ENCODE data around the gene PCDHA6. TPM values are rescaled to one million over a fixed set of nuclear protein-coding genes. Genes with fewer than 3 reads are reported as not detected.
"Not testable (repeated sequence)": the region's sequence is repeated elsewhere in the genome, so short reads cannot be mapped to it uniquely, and the experiment has no call there.

Gene PCDHA6
- total RNA-seq, 2 donors from 2014 or later = not detected

DNA sequence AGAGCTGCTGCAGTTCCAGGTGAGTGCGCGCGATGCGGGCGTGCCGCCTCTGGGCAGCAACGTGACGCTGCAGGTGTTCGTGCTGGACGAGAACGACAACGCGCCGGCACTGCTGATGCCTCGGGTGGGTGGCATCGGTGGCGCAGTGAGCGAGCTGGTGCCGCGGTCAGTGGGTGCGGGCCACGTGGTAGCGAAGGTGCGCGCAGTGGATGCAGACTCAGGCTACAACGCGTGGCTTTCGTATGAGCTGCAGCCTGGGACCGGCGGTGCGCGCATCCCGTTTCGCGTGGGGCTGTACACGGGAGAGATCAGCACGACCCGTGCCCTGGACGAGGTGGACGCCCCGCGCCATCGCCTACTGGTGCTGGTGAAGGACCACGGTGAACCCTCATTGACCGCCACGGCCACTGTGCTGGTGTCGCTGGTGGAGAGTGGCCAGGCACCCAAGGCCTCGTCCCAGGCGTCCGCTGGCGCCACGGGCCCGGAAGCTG is 24.9 kb upstream of the PCDHA6 start:
- DNase-seq (ENCODE audit: low spot score in 2 of 2) = no peak
- H3K9me3 Mint-ChIP-seq = peaks cover 9 to 31% of the 10 kb centered on the region in 2 donors
- peaks cover 19 to 48% of the 10 kb centered on the region in 2 donors for H3K36me3 Mint-ChIP-seq
- no peak for ATAC-seq
- no peak overlapping the region for H3K27ac Mint-ChIP-seq

DNA sequence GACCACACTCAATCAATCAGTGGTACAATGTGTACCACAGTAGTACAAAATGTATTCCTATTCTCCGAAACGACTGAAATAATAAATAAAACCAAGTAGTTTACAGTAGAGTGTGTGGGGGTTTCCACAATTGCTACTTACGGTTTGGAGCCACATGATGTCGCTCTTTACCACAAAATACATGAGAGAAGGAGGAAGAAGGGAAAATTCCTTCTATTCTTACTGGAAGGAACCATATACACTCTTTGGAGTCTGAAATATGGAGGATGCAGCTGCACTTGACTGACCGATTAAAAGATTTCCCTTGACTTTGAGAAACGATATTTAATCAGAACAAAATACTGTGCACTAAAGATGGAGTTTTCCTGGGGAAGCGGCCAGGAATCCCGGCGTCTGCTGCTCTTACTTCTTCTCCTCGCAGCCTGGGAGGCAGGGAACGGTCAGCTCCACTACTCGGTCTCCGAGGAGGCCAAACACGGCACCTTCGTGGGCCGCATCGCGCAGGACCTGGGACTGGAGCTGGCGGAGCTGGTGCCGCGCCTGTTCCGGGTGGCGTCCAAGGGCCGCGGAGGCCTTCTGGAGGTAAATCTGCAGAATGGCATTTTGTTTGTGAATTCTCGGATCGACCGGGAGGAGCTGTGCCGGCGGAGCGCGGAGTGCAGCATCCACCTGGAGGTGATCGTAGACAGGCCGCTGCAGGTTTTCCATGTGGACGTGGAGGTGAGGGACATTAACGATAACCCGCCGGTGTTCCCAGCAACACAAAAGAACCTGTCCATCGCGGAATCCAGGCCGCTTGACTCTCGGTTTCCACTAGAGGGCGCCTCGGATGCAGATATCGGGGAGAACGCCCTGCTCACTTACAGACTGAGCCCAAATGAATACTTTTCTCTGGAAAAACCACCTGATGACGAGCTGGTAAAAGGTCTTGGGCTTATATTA is 20.7 kb upstream of the PCDHA6 start, which contains the start of gene PCDHA4:
Gene PCDHA4, plus strand, starts transcription at position 235 of the 942 bp plus-strand sequence.
- DNase-seq (ENCODE audit: low spot score in 2 of 2) (peak in 1 of 2 donors; percentile 37), ATAC-seq (no peak)
- H3K9me3 Mint-ChIP-seq = peaks cover 4 to 40% of the 10 kb centered on the region in 2 donors
- peaks cover 14 to 56% of the 10 kb centered on the region in 2 donors for H3K36me3 Mint-ChIP-seq
- peak within 1 kb of the TSS in 1 of 2 donors; percentile 10 for H3K27ac Mint-ChIP-seq

DNA sequence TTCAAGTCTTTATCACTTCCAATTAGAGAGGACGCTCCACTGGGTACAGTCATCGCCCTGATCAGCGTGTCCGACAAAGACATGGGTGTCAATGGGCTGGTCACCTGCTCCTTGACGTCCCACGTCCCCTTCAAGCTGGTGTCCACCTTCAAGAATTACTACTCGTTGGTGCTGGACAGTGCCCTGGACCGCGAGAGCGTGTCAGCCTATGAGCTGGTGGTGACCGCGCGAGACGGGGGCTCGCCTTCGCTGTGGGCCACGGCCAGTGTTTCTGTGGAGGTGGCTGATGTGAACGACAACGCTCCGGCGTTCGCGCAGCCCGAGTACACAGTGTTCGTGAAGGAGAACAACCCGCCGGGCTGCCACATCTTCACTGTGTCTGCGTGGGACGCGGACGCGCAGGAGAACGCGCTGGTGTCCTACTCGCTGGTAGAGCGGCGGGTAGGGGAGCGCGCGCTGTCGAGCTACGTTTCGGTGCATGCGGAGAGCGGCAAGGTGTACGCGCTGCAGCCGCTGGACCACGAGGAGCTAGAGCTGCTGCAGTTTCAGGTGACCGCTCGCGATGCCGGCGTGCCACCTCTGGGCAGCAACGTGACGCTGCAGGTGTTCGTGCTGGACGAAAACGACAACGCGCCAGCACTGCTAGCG is 19.4 kb upstream of the PCDHA6 start:
- ATAC-seq; DNase-seq (ENCODE audit: low spot score in 2 of 2); H3K27ac Mint-ChIP-seq: not testable (repeated sequence)
- Mint-ChIP-seq H3K36me3 (peaks cover 13 to 61% of the 10 kb centered on the region in 2 donors), H3K9me3 (peaks cover 16 to 47% of the 10 kb centered on the region in 2 donors)

DNA sequence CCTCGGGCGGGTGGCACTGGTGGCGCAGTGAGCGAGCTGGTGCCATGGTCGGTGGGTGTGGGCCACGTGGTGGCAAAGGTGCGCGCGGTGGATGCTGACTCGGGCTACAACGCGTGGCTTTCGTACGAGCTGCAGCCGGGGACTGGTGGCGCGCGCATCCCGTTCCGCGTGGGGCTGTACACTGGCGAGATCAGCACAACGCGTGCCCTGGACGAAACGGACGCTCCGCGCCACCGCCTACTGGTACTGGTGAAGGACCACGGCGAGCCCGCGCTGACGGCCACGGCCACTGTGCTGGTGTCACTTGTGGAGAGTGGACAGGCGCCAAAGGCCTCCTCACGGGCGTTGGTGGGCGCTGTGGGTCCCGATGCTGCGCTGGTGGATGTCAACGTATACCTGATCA is 18.9 kb upstream of the PCDHA6 start:
- peaks cover 17 to 42% of the 10 kb centered on the region in 2 donors for H3K9me3 Mint-ChIP-seq
- DNase-seq (ENCODE audit: low spot score in 2 of 2) (no peak), ATAC-seq (no peak)
- no peak overlapping the region for H3K27ac Mint-ChIP-seq
- peaks cover 13 to 58% of the 10 kb centered on the region in 2 donors for H3K36me3 Mint-ChIP-seq

DNA sequence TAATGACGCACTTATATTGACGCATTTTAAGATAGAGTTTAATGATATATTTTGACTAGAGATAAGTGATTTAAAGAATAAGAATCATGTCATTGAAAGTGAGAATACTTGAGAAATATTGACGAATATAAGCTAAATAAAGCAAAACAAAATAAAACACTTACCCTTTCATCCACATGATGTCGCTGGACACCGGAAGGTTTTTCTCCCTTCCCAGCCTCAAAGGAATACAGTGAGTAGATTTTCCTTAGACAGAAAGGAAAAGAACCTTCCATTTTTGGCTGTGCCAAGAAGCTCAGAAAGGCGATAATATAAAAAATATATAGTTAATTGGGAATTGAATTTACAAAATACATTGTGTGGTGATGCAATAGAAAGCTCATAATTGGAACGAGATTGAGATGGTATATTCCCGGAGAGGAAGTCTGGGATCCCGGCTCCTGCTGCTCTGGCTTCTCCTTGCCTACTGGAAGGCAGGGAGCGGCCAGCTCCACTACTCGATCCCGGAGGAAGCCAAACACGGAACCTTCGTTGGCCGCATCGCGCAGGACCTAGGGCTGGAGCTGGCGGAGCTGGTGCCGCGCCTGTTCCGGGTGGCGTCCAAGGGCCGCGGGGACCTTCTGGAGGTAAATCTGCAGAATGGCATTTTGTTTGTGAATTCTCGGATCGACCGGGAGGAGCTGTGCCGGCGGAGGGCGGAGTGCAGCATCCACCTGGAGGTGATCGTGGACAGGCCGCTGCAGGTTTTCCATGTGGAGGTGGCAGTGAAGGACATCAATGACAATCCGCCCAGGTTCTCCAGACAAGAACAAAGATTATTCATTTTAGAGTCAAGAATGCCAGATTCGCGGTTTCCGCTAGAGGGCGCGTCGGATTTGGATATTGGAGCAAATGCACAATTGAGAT is 6.1 kb upstream of the PCDHA6 start, which contains the start of gene PCDHA5:
Gene PCDHA5, plus strand, starts transcription at position 239 of the 906 bp plus-strand sequence.
- DNase-seq (ENCODE audit: low spot score in 2 of 2) (peak in 1 of 2 donors; percentile 36), ATAC-seq (no peak)
- Mint-ChIP-seq H3K36me3 (peaks cover 11 to 29% of the 10 kb centered on the region in 2 donors), H3K27ac (no peak within 1 kb of the TSS), H3K9me3 (peaks cover 5 to 7% of the 10 kb centered on the region in 2 donors)

DNA sequence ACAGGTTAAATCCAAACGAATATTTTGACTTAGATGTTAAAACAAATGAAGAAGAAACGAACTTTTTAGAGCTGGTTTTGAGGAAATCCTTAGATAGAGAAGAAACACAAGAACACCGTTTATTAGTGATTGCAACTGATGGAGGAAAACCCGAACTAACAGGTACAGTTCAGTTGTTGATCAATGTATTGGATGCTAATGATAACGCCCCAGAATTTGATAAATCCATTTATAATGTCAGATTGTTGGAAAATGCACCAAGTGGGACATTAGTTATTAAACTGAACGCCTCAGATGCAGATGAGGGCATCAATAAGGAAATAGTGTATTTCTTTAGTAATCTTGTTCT is 5.5 kb upstream of the PCDHA6 start:
- DNase-seq (ENCODE audit: low spot score in 2 of 2) (no peak), ATAC-seq (no peak)
- peaks cover 5% of the 10 kb centered on the region in 2 donors for H3K9me3 Mint-ChIP-seq
- H3K27ac Mint-ChIP-seq = no peak overlapping the region
- H3K36me3 Mint-ChIP-seq = peaks cover 11 to 32% of the 10 kb centered on the region in 2 donors

DNA sequence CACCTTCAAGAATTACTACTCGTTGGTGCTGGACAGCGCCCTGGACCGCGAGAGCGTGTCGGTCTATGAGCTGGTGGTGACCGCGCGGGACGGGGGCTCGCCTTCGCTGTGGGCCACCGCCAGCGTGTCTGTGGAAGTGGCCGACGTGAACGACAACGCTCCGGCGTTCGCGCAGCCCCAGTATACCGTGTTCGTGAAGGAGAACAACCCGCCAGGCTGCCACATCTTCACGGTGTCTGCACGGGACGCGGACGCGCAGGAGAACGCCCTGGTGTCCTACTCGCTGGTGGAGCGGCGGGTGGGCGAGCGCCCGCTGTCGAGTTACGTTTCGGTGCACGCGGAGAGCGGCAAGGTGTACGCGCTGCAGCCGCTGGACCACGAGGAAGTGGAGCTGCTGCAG is 4.8 kb upstream of the PCDHA6 start:
- peaks cover 16 to 33% of the 10 kb centered on the region in 2 donors for H3K36me3 Mint-ChIP-seq
- not testable (repeated sequence) for DNase-seq (ENCODE audit: low spot score in 2 of 2); H3K27ac Mint-ChIP-seq; ATAC-seq; H3K9me3 Mint-ChIP-seq

DNA sequence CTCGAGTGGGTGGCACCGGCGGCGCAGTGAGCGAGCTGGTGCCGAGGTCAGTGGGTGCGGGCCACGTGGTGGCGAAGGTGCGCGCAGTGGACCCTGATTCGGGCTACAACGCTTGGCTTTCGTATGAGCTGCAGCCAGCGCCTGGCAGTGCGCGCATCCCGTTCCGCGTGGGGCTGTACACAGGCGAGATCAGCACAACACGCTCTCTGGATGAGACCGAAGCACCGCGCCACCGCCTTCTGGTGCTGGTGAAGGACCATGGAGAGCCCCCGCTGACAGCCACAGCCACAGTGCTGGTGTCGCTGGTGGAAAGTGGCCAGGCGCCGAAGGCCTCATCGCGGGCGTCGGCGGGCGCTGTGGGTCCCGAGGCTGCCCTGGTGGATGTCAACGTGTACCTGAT is 4.3 kb upstream of the PCDHA6 start:
- no peak for DNase-seq (ENCODE audit: low spot score in 2 of 2)
- peaks cover 8 to 10% of the 10 kb centered on the region in 2 donors for H3K9me3 Mint-ChIP-seq
- no peak overlapping the region for H3K27ac Mint-ChIP-seq
- no peak for ATAC-seq
- peaks cover 21 to 38% of the 10 kb centered on the region in 2 donors for H3K36me3 Mint-ChIP-seq

DNA sequence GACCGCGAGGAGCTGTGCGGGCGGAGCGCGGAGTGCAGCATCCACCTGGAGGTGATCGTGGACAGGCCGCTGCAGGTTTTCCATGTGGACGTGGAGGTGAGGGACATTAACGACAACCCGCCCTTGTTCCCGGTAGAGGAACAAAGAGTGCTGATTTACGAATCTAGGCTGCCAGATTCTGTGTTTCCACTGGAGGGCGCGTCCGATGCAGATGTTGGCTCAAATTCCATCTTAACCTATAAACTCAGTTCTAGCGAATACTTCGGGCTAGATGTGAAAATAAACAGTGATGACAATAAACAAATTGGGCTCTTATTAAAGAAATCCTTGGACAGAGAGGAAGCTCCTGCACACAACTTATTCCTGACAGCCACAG is 590 bp downstream of the PCDHA6 start:
- no peak for DNase-seq (ENCODE audit: low spot score in 2 of 2)
- no peak overlapping the region for H3K27ac Mint-ChIP-seq
- peaks cover 15 to 16% of the 10 kb centered on the region in 2 donors for H3K9me3 Mint-ChIP-seq
- H3K36me3 Mint-ChIP-seq = peaks cover 25 to 47% of the 10 kb centered on the region in 2 donors
- ATAC-seq = no peak

DNA sequence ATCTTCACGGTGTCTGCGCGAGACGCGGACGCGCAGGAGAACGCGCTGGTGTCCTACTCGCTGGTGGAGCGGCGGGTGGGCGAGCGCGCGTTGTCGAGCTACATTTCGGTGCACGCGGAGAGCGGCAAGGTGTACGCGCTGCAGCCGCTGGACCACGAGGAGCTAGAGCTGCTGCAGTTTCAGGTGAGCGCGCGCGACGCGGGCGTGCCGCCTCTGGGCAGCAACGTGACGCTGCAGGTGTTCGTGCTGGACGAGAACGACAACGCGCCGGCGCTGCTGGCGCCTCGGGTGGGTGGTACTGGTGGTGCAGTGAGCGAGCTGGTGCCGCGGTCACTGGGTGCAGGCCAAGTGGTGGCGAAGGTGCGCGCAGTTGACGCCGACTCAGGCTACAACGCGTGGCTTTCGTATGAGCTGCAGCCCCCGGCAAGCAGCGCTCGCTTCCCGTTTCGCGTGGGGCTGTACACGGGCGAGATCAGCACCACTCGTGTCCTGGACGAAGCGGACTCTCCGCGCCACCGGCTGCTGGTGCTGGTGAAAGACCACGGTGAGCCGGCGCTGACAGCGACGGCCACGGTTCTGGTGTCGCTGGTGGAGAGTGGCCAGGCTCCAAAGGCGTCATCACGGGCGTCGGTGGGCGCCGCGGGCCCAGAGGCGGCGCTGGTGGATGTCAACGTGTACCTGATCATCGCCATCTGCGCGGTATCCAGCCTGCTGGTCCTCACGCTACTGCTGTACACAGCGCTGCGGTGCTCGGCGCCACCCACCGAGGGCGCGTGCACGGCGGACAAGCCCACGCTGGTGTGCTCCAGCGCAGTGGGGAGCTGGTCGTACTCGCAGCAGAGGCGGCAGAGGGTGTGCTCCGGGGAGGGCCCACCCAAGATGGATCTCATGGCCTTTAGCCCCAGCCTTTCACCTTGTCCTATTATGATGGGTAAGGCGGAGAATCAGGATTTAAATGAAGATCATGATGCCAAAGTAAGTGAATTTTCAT is 2.0 kb downstream of the PCDHA6 start:
- peaks cover 19 to 21% of the 10 kb centered on the region in 2 donors for H3K9me3 Mint-ChIP-seq
- peaks cover 30 to 50% of the 10 kb centered on the region in 2 donors for H3K36me3 Mint-ChIP-seq
- H3K27ac Mint-ChIP-seq; ATAC-seq; DNase-seq (ENCODE audit: low spot score in 2 of 2): not testable (repeated sequence)

DNA sequence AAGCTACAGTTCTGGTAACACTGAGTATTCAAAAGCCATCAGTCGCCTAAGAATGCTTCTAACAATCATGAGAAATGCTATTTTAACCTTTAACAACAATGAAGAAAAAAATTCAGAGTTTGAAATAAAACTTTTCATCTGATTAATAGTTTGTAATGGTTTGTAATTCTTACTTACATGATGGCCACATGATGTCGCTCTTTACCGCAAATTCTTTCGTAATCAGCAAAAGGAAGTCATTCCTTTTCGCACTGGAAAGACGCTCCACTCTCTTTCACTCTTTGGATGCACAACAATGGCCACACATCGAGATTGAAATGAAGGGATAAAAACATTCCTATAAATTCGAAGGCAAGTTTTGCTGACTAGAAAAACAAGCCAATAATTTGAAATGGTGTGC is 6.2 kb downstream of the PCDHA6 start, which contains the start of gene PCDHA7:
Gene PCDHA7, plus strand, starts transcription at position 277 of the 400 bp plus-strand sequence. Its CDS starts 115 bp downstream, at position 392.
- H3K9me3 Mint-ChIP-seq = peaks cover 10 to 29% of the 10 kb centered on the region in 2 donors
- DNase-seq (ENCODE audit: low spot score in 2 of 2) = no peak
- H3K27ac Mint-ChIP-seq = no peak within 1 kb of the TSS
- no peak for ATAC-seq
- peaks cover 21 to 42% of the 10 kb centered on the region in 2 donors for H3K36me3 Mint-ChIP-seq

DNA sequence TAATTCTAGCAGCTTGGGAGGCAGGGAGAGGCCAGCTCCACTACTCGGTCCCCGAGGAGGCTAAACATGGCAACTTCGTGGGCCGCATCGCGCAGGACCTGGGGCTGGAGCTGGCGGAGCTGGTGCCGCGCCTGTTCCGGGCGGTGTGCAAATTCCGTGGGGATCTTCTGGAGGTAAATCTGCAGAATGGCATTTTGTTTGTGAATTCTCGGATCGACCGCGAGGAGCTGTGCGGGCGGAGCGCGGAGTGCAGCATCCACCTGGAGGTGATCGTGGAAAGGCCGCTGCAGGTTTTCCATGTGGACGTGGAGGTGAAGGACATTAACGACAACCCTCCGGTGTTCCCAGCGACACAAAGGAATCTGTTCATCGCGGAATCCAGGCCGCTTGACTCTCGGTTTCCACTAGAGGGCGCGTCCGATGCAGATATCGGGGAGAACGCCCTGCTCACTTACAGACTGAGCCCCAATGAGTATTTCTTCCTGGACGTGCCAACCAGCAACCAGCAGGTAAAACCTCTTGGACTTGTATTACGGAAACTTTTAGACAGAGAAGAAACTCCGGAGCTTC is 6.8 kb downstream of the PCDHA6 start:
- Mint-ChIP-seq H3K36me3 (peaks cover 15 to 38% of the 10 kb centered on the region in 2 donors), H3K9me3 (peaks cover 11 to 24% of the 10 kb centered on the region in 2 donors)
- not testable (repeated sequence) for H3K27ac Mint-ChIP-seq; DNase-seq (ENCODE audit: low spot score in 2 of 2); ATAC-seq

DNA sequence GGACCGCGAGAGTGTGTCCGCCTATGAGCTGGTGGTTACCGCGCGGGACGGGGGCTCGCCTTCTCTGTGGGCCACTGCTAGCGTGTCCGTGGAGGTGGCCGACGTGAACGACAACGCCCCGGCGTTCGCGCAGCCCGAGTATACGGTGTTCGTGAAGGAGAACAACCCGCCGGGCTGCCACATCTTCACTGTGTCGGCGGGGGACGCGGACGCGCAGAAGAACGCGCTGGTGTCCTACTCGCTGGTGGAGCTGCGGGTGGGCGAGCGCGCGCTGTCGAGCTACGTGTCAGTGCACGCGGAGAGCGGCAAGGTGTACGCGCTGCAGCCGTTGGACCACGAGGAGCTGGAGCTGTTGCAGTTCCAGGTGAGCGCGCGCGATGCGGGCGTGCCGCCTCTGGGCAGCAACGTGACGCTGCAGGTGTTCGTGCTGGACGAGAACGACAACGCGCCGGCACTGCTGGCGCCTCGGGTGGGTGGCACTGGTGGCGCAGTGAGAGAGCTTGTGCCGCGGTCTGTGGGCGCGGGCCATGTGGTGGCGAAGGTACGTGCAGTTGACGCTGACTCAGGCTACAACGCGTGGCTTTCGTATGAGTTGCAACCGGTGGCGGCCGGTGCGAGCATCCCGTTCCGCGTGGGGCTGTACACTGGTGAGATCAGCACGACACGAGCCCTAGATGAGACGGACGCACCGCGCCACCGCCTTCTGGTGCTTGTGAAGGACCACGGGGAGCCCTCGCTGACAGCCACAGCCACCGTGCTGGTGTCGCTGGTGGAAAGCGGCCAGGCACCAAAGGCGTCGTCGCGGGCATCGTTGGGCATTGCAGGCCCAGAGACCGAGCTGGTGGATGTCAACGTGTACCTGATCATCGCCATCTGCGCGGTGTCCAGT is 8.1 kb downstream of the PCDHA6 start:
- ATAC-seq = no peak
- H3K9me3 Mint-ChIP-seq = peaks cover 19 to 30% of the 10 kb centered on the region in 2 donors
- H3K27ac Mint-ChIP-seq = no peak overlapping the region
- peaks cover 11 to 41% of the 10 kb centered on the region in 2 donors for H3K36me3 Mint-ChIP-seq
- DNase-seq (ENCODE audit: low spot score in 2 of 2) = no peak
